OCI-LY3 (cell line): ENCODE data around the gene ASIP.

Experiments used
- CTCF ChIP-seq: fragments of 200-600, 300-600 bp; sonication (generic); IDR thresholded peaks from 2 replicates; pipeline ENCODE4 v1.5.1; 2014; ENCODE audit warnings: antibody characterized with exemption, low read length, low read depth
- EZH2phosphoT487 ChIP-seq: fragments of 200-600 bp; shearing (Covaris generic); IDR thresholded peaks from 2 replicates; pipeline ENCODE4 v1.6.1; 2018; ENCODE audit warnings: antibody characterized with exemption, mixed run types, low read depth

- TF ChIP-seq CTCF (no peak), EZH2phosphoT487 (no peak)
Measured at GRCh38 chr20:34281177-34281576, 40.0 kb downstream of the ASIP start.
